Activated CD4-positive, alpha-beta T cell treated with anti-CD3 and anti-CD28 coated beads, Interleukin-2, amount 50 U/mL, for 48 hours (primary cell): ENCODE measurements around the gene PDPK1.

Experiments used
- DNase-seq, 2 experiments: peaks; one replicate each; pipeline ENCODE4 v3.0.0-alpha.2; 2020

PDPK1 gene

DNA sequence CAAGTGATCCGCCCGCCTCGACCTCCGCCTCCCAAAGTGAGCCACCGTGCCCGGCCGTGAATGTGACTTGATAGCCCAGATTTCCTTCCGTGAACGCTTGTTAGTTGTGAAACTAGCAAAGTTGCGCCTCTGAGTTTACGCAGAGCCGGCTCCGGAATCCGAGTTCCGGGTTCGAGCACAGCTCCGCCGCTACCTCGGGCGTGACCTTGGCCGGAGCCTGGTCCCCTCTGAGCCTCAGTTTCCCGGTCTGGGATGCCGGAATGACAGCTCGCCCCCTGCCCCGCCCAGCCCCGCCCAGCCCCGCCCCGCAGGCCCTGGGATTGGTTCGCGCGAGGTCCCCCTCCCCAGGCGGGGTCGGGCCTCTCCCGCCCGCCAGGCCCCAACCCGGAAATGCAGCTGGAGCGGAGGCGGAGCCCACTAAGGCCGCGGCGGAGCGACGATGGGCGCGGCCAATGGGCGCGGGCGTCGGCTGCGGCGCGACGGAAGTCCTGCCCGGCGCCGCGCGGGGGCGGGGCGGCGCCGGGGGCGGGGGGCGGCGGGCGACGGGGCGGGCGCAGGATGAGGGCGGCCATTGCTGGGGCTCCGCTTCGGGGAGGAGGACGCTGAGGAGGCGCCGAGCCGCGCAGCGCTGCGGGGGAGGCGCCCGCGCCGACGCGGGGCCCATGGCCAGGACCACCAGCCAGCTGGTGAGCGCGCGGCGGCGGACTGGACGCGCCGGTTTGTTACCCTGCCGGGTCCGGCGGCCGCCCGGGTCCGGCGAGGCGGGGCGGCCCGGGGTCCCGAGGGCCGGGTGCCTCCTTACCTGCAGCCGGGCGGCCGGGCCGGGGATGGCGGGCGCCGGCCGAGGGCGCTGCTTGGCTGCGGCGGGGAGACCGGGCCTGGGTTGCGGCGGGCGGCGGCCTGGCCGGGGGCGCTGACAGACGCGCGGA is at the start of gene PDPK1:
Gene PDPK1 (plus strand): TSS at position 571 of the 929 bp plus-strand sequence. CDS start 92 bp downstream, at position 663.
- peak; percentile 92 for DNase-seq

DNA sequence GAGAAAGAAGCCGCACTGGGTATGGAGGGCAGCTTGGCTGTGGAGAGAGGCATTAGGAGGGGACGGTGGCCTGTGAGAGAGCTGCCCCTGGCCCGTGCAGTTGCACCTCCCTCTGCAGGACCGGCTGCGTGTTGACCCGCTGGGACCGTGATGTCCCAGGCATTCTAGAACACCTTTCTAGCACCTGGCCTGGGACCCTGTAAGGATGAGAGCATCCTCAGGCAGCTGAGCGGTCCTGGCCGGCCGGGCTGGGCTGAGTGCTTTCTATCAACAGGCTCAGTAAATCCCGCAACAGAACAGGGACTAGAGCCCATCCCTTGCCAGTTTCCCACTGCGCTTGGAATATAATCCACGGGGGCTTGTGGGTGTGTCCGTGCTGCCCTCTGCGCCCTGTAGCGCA is 48.2 kb upstream of the PDPK1 start:
- DNase-seq: no peak

DNA sequence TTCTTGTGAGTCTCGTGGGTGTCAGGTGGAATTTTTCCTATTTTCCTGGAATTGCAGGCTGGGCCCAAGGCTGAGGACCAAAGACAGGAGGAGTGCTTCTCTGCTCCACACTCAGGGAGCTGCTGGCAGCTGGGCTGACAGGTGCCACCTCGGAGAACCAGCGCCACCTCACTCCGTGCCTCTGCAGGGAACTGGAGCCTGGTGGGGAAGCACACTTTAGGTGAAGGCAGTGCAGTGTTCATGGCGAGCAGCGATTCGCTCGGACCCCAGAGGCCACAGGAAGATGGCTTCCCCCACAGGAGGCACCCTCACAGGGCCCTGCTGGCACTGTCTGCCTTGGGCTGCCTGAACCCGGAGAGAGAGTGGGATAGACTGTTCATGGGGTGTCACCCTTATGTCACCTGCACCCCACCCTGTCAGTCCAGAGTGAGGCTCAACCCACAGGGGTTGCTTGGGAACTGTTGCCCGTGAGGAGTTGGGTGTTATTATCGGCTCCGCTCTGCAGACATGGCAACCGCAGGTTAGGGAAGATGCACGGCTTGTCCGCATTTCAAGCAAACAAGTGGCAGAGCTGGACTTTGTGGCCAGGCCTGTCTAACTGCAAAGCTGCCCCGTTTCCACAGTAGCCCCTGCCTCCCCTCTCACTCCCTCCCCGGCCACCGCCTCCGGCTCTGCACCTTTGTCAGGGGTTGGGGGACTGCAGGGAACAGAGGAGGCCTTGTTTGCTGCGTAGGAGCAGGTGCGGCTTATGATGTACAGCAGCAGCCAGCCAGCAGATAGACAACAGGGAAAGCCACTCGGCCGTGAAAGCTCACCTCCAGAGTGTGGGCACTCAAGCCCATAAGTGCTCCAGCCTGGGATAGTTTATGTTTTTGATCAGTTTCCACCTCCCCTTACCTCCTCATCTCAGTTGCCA is 47.4 kb upstream of the PDPK1 start:
- DNase-seq: no peak

DNA sequence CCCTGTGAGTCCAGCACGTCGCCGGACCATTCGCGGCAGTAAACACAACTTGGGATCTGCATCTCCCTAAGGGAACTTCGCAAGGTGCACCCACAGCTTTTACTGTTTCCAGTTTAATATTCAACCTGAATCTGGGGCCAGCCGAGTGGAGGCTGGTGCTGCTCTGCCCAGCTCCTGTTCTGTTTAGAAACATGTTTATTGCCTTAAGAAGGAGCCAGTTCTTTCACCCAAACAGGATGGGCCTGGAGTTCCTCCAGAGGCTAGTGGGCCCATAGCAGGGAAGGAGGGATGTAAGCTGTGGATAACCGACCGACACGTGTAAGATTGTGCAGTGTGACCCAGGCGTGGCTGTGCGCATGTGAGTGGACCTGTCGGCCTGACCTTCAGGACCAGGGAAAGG is 45.5 kb upstream of the PDPK1 start:
- DNase-seq: no peak

DNA sequence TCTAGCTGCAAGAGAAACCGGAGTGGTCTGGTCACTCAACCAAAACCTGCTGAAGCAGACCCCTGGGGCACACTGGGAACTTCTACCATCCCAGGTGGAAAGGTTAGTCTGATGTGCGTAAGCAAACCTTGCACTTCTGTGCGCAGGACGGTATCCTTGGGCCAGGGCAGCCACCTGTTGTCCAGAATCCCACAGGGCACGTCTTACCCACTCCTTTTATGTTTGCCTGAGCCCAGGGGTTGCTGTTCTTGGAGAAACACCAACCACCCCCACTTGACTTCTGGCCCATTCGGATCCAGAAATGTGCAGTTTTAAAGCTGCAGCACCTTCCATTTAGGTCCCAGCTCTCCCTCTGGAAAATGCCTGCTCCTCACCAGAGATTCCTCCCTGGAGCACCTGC is 44.2 kb upstream of the PDPK1 start:
- DNase-seq: no peak

DNA sequence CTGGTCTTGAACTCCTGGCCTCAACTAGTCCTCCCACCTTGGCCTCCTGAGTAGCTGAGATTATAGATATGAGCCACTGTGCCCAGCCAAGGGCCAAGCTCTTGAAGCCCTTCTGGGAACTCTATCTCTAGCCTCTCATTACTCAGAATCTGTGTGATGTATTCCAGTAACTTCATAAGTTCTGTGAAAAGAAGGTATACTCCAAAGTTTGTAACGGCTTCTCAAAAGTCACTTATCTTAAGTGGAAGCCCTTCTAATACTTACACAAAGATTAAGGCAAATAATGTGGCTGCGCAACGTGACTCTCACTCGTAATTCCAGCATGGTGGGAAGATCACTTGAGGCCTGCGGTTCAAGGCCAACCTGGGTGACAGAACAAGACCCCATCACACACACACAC is 43.2 kb upstream of the PDPK1 start:
- DNase-seq: no peak

DNA sequence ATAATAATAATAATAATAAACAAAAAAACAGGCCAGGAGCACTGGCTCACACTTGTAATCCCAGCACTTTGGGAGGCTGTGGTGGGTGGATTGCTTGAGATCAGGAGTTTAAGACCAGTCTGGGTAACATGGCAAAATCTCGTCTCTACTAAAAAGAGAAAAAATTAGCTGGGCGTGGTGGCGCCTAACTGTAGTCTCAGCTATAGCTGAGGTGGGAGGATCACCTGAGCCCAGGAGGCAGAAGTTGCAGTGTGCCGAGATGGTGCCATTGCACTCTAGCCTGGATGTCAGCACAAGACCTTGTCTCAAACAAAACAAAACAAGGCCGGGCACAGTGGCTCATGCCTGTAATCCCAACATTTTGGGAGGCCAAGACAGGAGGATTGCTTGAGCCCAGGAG is 42.8 kb upstream of the PDPK1 start:
- no peak for DNase-seq

DNA sequence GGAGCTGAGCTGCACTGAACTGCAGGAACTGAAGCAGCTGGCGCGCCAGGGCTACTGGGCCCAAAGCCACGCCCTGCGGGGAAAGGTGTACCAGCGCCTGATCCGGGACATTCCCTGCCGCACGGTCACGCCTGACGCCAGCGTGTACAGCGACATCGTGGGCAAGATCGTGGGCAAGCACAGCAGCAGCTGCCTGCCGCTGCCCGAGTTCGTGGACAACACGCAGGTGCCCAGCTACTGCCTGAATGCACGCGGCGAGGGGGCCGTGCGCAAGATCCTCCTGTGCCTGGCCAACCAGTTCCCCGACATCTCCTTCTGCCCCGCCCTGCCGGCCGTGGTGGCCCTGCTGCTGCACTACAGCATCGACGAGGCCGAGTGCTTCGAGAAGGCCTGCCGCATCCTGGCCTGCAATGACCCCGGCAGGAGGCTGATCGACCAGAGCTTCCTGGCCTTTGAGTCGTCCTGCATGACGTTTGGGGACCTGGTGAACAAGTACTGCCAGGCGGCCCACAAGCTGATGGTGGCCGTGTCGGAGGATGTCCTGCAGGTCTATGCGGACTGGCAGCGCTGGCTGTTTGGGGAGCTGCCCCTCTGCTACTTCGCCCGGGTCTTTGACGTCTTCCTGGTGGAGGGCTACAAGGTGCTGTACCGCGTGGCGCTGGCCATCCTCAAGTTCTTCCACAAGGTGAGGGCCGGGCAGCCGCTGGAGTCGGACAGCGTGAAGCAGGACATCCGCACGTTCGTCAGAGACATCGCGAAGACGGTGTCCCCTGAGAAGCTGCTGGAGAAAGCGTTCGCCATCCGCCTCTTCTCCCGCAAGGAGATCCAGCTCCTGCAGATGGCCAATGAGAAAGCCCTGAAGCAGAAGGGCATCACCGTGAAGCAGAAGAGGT is 41.4 kb upstream of the PDPK1 start:
- DNase-seq: no peak

DNA sequence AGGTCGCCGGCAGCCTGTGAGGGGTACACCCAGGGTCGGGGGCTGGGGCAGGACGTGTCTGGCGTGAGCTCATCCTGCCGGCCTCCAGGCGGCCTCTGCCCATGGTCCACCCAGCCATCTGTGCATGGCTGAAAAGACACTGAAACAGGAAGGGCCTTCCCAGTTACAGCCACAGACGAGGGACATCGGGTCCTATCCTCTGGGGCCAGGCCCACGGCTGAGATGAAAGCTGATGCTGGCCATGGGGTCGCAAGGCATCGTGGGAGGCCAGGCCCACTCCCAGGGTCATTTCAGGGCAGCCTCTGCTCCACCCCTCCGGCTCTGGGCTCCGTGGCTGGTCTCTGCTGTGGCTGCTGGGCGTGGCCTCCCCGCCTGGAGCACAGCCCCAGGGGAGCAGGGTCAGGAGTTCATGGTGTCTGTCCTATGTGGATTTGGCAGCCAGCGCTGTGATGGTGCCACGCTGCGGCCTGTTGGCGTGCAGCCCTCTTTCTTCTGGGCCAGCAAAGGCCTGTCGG is 40.6 kb upstream of the PDPK1 start:
- no peak for DNase-seq

DNA sequence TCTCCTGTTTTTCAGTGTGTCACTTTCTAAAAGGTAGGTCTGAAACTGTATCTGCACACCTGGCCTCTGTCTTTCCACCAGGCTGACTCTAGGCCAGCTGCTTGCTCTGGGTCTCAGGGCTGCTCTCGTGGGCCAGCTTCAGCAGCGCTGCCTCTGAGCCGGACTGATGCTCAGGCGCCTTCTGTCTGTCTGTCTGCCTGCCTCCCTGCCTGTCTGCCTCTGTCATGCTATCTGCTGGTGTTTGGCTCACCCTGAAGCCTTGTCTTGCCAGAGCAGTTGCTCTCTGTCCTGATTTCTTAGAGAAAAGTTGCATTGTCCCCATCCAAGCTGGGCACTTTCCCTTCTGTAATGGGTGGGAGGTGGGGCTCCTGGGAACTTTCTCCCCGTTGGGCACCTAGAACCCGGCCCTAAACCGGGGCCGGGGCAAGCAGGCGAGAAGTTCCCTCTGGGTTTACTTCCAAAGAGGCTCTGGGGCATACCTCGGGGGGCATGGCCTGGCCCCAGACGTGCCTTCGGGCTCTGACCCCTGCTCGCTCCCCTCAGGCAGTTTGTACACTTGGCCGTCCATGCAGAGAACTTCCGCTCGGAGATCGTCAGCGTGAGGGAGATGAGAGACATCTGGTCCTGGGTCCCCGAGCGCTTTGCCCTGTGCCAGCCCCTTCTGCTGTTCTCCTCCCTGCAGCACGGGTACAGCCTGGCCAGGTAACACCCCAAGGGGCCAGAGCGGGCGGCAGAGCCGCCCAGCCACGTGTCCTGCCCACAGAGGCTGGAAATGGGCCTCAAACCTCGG is 39.9 kb upstream of the PDPK1 start:
- DNase-seq: no peak

DNA sequence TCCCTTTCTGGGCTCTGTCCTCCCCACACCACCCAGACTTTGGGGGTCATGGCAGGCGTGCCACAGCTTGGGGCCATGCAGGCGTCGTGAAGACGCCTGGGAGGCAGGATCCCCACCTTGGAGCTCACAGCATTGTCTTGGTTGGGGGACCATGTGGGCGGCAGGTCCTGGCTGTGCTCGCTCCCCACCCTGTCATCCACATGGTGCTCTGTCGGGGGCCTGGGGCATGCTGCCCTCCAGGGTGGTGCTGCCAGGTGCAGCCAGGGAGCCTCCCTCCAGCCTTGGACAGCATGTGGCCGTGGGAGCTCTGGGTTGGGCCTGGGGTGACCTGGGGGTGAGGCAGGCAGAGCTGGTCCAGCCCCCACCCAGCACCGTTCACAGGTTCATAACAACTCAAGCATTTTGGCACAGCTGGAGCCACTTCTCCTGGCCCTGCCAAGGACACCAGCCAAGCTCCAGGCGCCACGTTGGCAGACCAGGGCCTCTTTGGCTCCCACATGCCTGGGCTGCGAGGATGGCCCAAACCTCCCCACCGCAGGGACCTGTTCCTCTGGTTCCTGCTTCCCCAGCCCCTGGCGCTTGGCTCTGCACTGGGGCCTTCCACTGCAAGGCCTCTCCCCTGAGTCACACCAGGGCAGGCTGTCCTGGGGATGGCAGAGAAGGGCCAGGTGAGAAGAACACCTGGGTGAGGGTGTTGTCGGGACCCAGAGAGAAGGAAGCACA is 39.1 kb upstream of the PDPK1 start:
- DNase-seq: no peak

DNA sequence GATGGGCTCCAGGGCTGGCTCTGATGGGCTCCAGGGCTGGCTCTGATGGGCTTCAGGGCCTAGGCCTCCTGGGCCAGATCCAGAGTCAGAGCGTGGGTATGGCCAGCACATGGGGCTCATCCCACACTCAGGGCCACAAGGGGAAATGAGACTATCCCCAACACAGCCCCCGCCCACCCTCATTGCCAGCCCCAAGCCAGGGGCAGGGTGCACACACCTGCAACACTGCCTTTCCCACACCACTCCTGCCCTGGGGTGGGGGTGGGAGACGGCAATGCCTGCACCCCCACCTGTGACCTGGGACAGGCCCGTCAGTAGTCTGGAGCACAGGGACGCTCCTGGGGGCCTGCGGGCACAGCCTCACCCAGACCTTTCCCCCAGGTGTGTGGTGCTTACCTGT is 38.4 kb upstream of the PDPK1 start:
- no peak for DNase-seq

DNA sequence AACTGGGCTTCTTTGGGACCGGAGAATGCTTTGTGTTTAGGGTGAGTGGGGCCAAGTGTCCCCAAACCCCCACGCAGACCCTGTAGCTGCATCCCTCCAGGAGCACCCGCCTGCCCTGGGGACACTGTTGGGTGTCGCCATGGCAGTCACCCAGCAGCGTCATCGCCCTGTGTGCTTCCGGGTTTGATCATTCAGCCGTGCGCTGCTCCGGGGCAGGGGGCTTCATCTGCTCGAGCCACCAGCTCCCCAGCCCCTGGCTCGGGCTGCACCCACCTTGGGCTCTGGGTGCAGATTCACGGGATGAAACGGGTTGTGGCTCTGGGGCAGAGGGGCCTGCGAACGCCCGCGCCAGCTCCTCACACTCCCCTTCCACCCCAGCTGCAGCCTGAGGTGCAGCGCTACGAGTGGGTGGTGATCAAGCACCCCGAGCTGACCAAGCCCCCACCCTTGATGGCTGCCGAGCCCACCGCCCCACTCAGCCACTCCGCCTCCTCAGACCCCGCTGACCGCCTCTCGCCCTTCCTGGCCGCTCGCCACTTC is 37.9 kb upstream of the PDPK1 start:
- no peak for DNase-seq

DNA sequence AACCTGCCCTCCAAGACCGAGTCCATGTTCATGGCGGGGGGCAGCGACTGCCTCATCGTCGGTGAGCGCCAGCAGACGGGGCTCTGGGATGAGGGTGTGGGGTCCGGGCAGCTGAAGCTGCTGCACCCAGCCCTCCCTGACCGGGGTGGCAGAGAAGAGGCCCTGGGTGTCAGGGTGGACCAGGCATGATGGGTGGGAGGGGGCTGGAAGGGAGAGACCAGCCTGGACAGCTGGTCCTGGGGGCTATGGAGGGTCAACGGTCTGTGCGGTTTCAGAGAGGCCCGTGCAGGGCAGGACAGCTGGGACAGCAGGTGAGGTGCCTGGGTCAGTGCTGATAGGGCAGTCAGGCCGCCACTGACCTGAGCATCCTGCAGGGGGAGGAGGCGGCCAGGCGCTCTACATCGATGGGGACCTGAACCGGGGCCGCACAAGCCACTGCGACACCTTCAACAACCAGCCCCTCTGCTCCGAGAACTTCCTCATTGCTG is 37.3 kb upstream of the PDPK1 start:
- no peak for DNase-seq

DNA sequence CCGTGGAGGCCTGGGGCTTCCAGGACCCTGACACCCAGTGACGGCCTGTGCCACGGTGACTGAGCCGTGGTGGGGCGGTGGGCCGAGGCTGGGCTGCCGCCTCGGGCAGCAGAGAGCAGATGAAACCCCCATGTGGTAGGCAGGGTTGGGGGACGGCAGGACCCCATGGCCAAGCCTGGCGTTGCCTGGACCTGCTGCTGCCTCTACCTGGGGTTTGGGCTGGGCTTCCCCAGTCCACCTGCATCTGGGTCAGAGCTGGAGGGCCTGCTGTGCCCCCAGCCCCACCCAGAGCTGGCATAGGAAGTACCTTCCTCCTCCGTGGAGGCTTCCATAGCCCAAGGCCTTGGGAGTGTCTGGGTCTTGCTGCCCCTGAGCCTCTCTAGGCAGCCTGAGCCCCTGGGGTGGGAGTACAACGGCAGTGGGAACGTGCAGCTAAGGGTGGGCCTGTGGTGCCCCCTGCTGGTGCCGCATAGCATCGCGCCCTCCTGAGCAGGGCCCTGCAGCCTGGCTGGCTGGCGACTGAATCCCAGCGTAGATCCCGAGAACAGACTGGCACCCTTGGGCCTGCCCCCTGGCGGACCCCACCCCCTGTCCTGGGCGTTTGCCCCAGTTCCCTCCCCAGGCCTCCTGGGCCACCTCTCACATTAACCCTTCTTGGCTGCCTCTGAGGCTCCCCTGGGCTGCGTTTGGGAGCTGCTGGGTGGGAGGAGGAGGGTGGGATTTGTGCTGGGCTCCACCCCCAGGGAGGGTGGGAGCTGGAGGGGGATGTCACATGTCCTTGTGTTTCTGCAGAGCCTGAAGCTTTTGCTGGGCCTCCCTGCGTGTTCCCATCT is 36.7 kb upstream of the PDPK1 start:
- DNase-seq: peak; percentile 84 to 85

DNA sequence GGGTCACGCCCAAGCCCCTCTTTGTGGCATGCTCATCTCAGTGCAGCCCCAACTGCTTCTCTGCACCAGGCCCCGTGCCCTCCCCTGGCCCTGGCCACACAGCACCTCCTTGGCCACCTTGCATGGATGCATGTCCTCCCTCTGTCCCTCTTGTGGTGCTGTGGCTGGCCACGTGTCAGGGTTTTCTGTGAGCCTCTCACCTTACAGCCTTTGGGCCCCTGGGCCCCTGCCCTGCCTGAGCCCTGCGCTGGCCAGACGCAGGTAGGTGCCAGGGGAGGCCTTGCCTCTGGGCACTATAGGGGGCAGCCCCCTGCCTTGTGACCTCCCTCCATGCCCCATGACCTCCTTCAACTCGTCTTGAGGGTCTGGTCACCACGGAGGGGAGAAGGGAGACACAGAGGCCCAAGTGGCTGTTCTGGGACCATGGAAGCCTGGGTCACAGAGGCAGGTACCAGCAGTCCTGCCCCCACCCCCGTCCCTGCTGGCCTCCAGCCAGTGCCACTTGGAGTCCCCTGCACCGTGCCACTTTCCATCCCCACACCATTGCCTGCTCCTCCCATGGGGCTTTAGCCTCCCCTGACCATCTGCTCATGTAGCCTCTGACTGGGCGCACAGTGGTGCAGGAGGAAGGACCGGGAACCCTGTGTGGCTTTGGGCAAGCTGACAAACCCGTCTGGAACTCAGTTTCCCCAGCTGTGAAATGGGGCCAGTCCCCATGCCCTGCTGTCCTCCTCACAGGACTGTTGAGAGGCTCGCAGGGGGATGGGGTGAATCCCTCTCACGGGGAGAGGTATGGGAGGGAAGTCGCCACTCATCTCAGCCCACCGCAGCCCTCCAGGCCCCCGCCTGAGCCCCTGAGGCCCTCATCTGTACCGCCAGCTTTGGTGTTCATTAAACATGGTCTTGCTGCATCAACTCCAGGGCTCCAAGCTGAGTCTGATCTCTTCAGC is 35.6 kb upstream of the PDPK1 start:
- no peak for DNase-seq

DNA sequence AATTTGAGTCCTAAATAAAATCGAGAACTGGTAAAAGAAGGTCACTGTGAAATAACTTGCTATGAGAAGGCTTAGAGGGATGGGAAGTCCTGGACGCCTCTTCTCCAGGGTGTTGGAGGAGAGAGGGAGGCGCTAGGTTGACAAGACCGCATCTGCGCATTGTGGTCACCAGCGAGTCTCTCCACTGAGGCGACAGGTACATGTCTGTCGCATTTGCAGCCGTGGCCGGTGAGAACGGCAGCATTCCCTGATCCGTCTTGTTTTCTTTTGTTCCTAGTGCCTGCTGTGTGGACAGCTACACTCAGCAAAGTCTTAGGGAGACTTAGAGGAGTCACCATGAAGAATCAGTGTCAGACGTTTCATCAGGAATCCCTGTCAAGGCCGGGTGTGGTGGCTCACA is 32.1 kb upstream of the PDPK1 start:
- DNase-seq: no peak

DNA sequence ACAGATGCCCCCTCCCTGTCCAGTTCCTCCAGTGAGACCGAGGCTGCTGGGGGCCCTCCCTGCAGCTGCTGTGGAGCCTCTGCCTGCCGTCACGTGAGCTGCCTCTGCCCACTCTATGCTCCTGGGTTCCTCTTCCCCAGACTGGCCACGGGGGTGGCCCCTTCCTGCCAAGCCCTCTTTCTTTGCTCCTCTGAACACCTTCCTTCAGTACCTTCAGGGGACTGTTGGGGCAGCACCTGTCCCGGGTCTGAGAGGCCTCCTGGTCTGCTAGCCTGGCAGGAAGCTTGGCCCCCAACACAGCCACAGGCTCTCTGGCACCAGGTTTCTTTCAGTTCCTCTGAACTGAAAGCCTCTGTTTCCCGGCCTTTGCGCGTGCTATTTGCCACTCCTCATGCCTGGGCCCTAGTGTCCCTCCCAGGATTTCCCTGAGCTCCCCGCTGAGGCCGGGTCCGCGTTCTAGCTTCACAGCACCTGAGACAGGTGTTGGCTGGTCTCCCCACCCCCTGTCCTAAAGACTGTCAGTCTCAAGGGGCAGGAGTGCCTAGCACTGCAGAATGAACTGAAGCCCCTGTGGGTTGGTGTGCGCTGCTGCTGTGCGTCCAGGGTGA is 30.7 kb upstream of the PDPK1 start:
- DNase-seq: no peak
